H1 (cell line): Measurements from ENCODE around the gene DLG5. TPM values are rescaled to one million over a fixed set of nuclear protein-coding genes. Genes with fewer than 3 reads are reported as not detected.

Experiments used
- BACH1 ChIP-seq: IDR thresholded peaks from 2 replicates; pipeline ENCODE4 v1.6.1; 2012; ENCODE audit warnings: low read length, improper control_type of control experiment
- BRCA1 ChIP-seq: IDR thresholded peaks from 2 replicates; pipeline ENCODE4 v1.6.1; 2012; ENCODE audit warnings: low read depth, low read length, improper control_type of control experiment
- CHD7 ChIP-seq: fragments of 300-600 bp; sonication (generic); IDR thresholded peaks from 2 replicates; pipeline ENCODE4 v1.7.1; 2012; ENCODE audit warnings: low read length, moderate library complexity, mild to moderate bottlenecking, inconsistent platforms; ENCODE audit not compliant: insufficient replicate concordance
- JUND ChIP-seq: IDR thresholded peaks from 2 replicates; pipeline ENCODE4 v1.6.1; 2011; ENCODE audit warnings: mild to moderate bottlenecking, improper control_type of control experiment, low read length
- RXRA ChIP-seq: IDR thresholded peaks from 2 replicates; pipeline ENCODE4 v1.6.1; 2011; ENCODE audit warnings: low read depth, mild to moderate bottlenecking, low read length, moderate library complexity; ENCODE audit not compliant: insufficient read depth
- polyA plus RNA-seq, 7 experiments: library from polyadenylated mRNA; depleted of rRNA in 3 of 7; stranded (reverse) in 5 of 7; unstranded in 2 of 7; fragments of >200 nt in 5 of 7; fragments of 200-250 nt in 2 of 7; gene quantifications; 1 replicate in 5 of 7; 2 replicates in 1 of 7; 4 replicates in 1 of 7; pipeline versions ENCODE4 v1.2.1 to v1.2.3, GENCODE V29; 2011 to 2013; ENCODE audit warnings: missing spikeins in 2 of 7, mixed read lengths in 2 of 7
- total RNA-seq: library from RNA; stranded (reverse); fragmentation: NEBNext Ultra II Directional; extraction: Animal tissue kit (Norgen Biotek cat#: 25700); gene quantifications from 2 replicates; pipeline ENCODE4 v1.2.1, GENCODE V29; 2021

The DLG5 gene
- total and polyA plus RNA-seq, 2 of the 8 experiments (the other 6 are each of a cell fraction or from before 2014, with no cell fraction given) = 15.6 to 71.4 TPM

- TF ChIP-seq BACH1 (no peak), RXRA (no peak), BRCA1 (no peak), CHD7 (no peak), JUND (no peak)
Measured at GRCh38 chr10:77800738-77801266, 125.8 kb downstream of the DLG5 start (continued).
